Stimulated activated memory B cell treated with anti-CD40 and anti-IgM and Interleukin-4, amounts not matched to agents 10 μg/mL and 1 μg/mL and 100 μg/mL, for 72 hours (primary cell): ENCODE data around the gene C11orf65.

Experiments
- ATAC-seq: fragments of 150-1000 bp; cut with Tn5 transposase; 2 replicates; pipeline ENCODE4 v1.10.0; 2021
- H3K27ac Mint-ChIP-seq: one replicate; pipeline ENCODE4 v1.8.0; 2022; ENCODE audit warnings: mild to moderate bottlenecking, mixed read lengths
- H3K27me3 Mint-ChIP-seq: one replicate; pipeline ENCODE4 v1.8.0; 2022; ENCODE audit warnings: mixed read lengths
- H3K36me3 Mint-ChIP-seq: one replicate; pipeline ENCODE4 v1.8.0; 2022; ENCODE audit warnings: mixed read lengths
- H3K4me1 Mint-ChIP-seq: one replicate; pipeline ENCODE4 v1.8.0; 2022; ENCODE audit warnings: mixed read lengths
- H3K4me3 Mint-ChIP-seq: one replicate; pipeline ENCODE4 v1.8.0; 2022; ENCODE audit warnings: mild to moderate bottlenecking, moderate library complexity, mixed read lengths
- H3K9me3 Mint-ChIP-seq: one replicate; pipeline ENCODE4 v1.8.0; 2022; ENCODE audit warnings: mixed read lengths

Gene C11orf65, protein sequence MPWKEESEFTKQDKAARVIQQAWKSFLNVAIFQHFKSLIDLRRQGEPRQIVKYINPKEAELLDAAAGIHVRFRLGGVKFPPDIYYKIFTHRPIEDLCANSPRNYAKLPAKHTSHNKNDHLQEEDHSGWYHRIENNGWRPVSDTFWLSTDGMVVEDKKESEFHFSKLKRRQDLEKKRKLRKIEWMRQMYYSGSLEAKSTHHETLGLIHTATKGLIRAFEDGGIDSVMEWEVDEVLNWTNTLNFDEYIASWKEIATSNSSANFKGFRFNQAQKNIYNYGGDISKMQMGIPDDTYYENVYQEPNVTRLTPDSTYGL

DNA sequence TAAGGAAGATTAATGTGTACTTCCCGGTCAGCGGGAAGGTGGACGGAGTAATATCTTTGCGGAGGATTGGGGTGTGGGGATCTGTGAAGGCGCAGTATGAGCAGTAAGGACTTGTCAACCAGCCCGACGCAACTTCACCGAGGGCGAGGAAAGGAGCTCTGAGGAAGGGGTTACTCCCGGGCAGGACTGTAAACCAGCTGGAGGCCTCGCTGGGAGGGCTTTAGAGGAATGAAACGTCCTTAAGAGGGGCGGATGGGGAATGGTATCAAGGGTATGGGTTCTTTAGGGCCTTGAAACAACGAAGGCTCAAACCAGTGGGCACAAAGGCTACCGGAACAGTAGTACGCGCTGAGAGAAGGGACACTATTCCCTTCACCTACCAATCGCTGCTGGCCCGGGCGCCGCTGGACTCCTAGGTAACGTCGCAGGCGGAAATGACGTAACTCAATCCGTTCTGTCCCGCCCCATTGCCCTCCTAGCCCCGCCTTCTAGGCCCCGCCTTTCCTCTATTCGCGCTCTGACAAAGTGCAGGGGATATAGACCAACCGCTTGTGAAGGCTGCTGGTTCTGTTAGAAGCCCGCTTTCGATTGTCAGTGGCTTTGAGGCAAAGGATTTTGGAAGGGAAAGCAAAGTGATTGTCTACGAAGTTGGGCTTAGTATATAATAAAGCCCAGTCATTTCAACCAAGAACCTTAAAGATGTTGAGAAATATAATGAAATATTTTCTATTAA, at the start of gene C11orf65:
TSS of gene C11orf65 (minus strand) at position 439 of the 733 bp plus-strand sequence. CDS start 5,970 bp downstream, outside the sequence.
- peaks cover 6% of the 10 kb centered on the region for H3K4me1 Mint-ChIP-seq
- ATAC-seq = peak; percentile 100
- H3K27me3 Mint-ChIP-seq = no peaks in the 10 kb centered on the region
- peak within 1 kb of the TSS; percentile 98 for H3K4me3 Mint-ChIP-seq
- no peaks in the 10 kb centered on the region for H3K9me3 Mint-ChIP-seq
- peak within 1 kb of the TSS; percentile 97 for H3K27ac Mint-ChIP-seq
- peaks cover 5% of the 10 kb centered on the region for H3K36me3 Mint-ChIP-seq

DNA sequence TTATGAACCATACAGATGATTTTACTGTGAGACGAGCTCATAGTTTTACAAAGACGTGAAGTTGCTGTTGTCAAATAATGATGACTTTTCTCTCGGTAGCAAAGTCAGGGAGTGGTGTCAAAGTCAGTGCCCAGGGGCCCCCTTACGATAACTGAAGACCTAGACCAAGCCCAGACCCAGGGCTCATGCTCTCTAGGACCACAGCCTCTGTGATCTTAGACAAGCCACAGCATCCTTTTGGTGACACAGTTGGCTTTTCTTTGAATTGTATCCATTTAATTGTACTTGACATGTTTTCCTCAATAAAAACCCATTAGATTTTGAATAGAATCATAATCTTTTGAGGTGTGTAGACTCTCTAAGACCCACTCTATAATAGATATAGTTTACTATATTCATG, 48.8 kb upstream of the C11orf65 start:
- Mint-ChIP-seq H3K27ac (no peak overlapping the region), H3K9me3 (peaks cover 4% of the 10 kb centered on the region), H3K4me1 (no peaks in the 10 kb centered on the region), H3K4me3 (no peak overlapping the region), H3K36me3 (no peaks in the 10 kb centered on the region), H3K27me3 (peaks cover 15% of the 10 kb centered on the region)
- ATAC-seq = no peak

DNA sequence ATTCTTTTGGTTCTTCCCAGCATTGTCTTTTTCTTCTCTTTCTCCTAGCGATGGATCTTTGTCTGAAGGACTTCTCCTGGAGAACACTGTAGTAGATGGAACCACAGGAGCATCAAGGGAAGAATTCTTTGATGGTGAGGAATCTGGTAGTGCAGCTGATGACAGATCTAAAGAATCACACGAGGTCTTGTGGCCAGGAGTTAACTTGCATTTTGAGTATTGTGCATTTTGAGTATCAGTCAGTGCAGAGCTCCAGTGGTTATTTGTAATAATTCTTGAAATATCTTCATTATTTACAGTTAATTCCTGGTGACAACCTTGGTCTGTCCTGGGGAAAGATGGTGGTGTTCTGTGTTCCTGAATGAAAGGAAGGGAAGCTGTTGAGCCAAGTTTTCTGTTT, 45.4 kb upstream of the C11orf65 start:
- no peaks in the 10 kb centered on the region for H3K4me1 Mint-ChIP-seq
- no peaks in the 10 kb centered on the region for H3K9me3 Mint-ChIP-seq
- H3K27me3 Mint-ChIP-seq = peaks cover 9% of the 10 kb centered on the region
- H3K36me3 Mint-ChIP-seq = no peaks in the 10 kb centered on the region
- no peak overlapping the region for H3K27ac Mint-ChIP-seq
- no peak for ATAC-seq
- H3K4me3 Mint-ChIP-seq = no peak overlapping the region

DNA sequence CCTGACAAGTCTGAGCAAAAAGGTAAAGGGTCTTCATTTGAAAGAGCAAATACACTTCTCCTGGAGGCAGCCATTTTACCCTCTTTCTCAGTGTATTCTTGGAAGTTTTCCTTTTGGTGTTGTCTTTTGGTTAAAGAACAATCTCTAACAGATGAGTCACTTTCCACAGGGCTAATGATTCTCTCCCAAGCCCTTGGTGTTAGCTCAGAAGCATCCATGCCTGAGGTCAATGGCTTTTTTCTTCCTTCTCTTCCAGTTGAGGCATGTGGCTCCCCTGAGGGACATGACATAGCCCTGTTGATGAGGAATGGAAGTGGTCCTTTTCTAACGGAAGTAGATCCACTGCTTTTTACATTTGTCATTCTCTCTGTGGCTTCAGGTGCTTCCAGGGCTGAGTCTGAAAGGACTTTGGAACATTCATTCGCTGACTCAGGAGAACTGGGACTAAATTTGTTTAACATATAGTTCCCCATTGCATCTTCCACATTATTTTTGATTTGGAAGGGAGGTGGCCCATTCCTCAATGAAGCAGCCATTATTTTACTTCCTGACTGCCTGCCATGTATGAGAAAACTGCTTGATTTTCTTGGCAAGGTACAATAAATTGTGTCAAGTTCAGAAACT, 44.6 kb upstream of the C11orf65 start:
- ATAC-seq = no peak
- no peaks in the 10 kb centered on the region for H3K9me3 Mint-ChIP-seq
- H3K4me3 Mint-ChIP-seq = no peak overlapping the region
- H3K27ac Mint-ChIP-seq = no peak overlapping the region
- H3K4me1 Mint-ChIP-seq = no peaks in the 10 kb centered on the region
- no peaks in the 10 kb centered on the region for H3K36me3 Mint-ChIP-seq
- H3K27me3 Mint-ChIP-seq = peaks cover 9% of the 10 kb centered on the region

DNA sequence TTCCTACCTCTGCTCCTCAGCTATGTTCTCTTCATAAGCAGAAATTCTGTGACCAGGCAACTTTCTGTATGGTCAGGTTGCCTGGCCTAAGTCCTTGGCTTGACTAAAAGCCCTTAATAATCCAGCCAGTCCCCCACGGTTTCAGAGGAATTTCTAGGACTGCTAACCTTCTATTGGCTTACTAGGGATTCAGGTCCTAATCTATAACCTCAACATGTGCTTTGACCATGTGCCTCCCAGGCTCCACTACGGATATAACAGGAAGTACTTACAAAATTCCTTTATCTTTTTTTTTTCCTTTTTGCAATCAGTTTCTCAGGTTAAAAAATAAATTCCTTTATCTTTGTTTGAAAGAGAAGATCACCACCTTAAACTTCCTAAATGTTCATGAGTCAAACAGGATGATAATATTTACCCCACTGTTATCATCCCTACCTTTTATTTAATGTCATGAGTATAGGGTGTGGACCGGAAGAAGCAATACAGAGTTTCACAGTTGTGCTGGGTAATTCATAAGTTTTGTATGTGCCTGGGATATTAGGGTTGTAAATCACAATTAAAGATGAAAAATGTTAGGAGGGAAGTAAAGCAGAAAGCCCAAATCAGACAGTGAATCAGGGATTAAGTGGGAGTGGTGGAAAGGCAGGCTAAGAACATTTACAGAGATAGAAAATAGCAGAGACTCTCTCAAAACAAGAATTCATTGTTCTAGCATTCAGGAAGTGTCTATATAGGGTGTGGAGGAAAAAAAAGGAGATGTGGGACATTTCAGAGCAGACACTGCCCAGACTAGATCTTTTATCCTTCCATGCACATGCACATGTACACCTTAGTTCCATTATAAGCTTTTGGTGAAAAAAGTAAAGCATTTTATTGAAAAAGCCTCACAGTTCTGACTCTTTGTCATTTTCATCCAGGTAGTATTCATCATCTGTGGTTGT, 41.6 kb upstream of the C11orf65 start:
- ATAC-seq = no peak
- no peak overlapping the region for H3K27ac Mint-ChIP-seq
- no peaks in the 10 kb centered on the region for H3K9me3 Mint-ChIP-seq
- no peaks in the 10 kb centered on the region for H3K36me3 Mint-ChIP-seq
- peaks cover 2% of the 10 kb centered on the region for H3K27me3 Mint-ChIP-seq
- no peak overlapping the region for H3K4me3 Mint-ChIP-seq
- H3K4me1 Mint-ChIP-seq = no peaks in the 10 kb centered on the region

DNA sequence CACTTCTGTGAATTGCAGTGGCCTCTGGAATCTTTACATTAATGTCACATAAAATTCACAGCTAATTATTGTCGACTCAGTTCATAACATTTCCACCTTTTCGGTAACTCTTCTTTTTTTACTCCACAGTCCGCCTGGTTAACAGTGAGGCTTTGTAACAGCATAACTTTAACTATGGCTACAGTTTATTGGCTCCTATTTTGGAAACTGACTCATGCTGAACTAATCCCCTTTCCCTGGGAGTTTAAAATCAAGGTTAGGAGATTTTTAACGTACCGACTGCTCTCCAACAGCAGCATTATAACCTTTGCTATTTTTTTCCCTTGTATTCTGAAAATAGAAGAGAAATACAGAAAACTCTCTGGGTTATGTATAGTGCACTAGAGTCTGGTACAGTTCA, 34.1 kb upstream of the C11orf65 start:
- H3K9me3 Mint-ChIP-seq = no peaks in the 10 kb centered on the region
- H3K27ac Mint-ChIP-seq = no peak overlapping the region
- no peaks in the 10 kb centered on the region for H3K27me3 Mint-ChIP-seq
- H3K4me1 Mint-ChIP-seq = peaks cover 11% of the 10 kb centered on the region
- no peaks in the 10 kb centered on the region for H3K36me3 Mint-ChIP-seq
- ATAC-seq = no peak
- H3K4me3 Mint-ChIP-seq = no peak overlapping the region

DNA sequence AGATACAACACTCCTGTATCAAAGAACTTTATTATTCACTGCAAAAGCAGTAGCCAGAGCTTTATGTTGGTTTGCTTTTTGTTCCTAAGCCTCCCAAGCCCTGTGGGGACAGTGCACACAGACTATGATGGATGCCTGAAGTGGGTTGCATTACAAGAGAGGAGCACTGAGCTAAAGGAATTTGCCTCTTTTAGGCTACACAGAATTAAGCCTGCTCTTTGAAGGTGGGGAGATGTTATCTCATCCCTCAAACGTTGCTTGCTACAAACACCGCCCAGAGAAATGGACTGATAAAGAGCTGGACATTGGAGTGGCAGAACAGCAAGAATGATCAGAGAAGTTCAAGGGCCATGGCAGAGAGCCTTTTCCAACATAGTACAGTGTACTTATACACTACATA, 33.4 kb upstream of the C11orf65 start:
- no peak overlapping the region for H3K27ac Mint-ChIP-seq
- H3K9me3 Mint-ChIP-seq = no peaks in the 10 kb centered on the region
- peaks cover 11% of the 10 kb centered on the region for H3K4me1 Mint-ChIP-seq
- no peaks in the 10 kb centered on the region for H3K36me3 Mint-ChIP-seq
- no peak overlapping the region for H3K4me3 Mint-ChIP-seq
- ATAC-seq = no peak
- H3K27me3 Mint-ChIP-seq = no peaks in the 10 kb centered on the region

DNA sequence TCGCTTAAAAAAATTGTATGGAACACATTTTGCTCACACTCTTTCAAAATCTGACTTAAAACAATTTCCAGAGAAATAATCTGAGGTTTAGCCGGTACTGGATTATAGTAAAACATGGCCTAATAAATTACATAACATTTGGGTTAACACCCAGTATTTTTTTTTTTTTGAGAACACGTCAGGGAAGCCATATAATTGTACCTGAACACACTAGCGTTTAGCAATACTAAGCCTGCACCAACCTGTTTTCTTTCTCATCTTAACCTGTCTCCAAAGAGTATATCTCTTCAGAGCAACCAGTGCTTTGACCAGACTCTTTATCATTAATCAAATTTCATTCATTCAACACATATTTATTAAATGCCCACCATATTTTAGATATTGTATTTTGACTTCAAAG, 32.8 kb upstream of the C11orf65 start:
- no peak overlapping the region for H3K4me3 Mint-ChIP-seq
- H3K27me3 Mint-ChIP-seq = no peaks in the 10 kb centered on the region
- ATAC-seq = no peak
- H3K27ac Mint-ChIP-seq = no peak overlapping the region
- no peaks in the 10 kb centered on the region for H3K36me3 Mint-ChIP-seq
- H3K4me1 Mint-ChIP-seq = peaks cover 11% of the 10 kb centered on the region
- H3K9me3 Mint-ChIP-seq = no peaks in the 10 kb centered on the region

DNA sequence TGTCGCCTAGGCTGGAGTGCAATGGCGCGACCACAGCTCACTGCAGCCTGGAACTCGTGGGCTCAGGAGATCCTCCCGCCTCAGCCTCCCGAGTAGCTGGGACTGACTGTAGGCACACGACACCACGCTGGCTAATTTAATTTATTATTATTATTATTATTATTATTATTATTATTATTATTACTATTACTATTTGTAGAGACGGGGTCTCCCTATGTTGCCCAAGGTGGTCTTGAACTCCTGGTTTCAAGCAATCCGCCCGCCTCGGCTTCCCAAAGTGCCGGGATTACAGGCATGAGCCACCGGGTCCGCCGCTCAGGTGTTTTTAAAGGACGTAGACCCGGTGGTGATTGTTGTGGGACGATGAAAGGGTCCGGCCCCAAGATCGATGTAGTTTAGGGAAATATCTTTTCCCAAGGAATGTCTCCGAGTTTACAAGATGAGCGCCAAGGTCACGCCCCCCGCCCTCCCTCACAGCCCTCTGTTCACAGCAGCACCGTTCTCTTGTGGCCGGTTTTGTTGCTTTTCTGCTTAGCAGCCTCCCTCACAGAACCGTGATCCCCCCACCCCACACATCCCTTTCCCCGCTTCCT, 31.6 kb upstream of the C11orf65 start:
- Mint-ChIP-seq H3K4me3 (peak overlapping the region; percentile 89), H3K36me3 (no peaks in the 10 kb centered on the region), H3K27me3 (no peaks in the 10 kb centered on the region), H3K9me3 (no peaks in the 10 kb centered on the region), H3K4me1 (peaks cover 11% of the 10 kb centered on the region), H3K27ac (peak overlapping the region; percentile 88)
- ATAC-seq = no peak

DNA sequence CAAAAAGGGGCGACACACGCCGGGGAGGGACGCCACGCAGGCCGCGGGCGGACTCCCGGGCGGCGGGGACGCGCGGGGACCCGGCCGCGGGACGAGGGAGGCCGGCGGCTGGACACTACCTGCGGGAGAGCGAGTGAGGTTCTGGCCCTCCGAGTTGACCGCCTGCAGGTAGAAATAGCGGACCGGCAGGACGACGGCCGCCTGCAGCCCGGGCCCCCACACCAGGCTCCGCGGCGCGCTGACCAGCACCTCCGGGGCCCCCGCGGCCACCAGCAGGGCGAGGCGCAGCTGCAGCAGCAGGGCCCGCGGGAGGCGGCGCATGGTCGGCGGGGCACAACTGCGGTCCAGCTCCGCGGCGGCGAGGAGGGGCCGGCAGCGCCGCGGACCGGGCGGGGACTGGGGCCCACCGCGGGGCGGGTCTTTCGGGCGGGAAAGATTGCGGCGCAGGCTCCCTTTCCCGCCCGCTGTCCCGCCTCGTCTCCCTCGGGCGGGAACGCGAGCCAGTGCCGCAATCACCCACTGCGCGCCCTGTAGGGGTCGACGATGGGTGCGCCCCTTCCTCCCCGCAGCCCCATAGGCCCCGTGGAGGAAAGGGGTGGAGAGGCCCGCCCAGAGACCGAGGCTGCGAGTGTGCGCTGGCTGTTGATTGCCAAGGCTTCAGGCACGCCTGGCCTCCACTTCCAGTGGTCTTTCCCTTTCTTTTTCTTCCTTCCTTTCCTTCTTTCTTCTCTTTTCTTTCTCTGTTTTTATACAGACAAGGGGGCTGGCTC, 30.9 kb upstream of the C11orf65 start, which contains the start of gene POGLUT3:
TSS of gene POGLUT3 (minus strand) at position 339 of the 770 bp plus-strand sequence. CDS start at position 321, 18 bp downstream.
- Mint-ChIP-seq H3K4me3 (peak within 1 kb of the TSS; percentile 98), H3K36me3 (no peaks in the 10 kb centered on the region), H3K27me3 (no peaks in the 10 kb centered on the region), H3K27ac (peak within 1 kb of the TSS; percentile 88), H3K9me3 (no peaks in the 10 kb centered on the region), H3K4me1 (peaks cover 11% of the 10 kb centered on the region)
- peak; percentile 69 for ATAC-seq

DNA sequence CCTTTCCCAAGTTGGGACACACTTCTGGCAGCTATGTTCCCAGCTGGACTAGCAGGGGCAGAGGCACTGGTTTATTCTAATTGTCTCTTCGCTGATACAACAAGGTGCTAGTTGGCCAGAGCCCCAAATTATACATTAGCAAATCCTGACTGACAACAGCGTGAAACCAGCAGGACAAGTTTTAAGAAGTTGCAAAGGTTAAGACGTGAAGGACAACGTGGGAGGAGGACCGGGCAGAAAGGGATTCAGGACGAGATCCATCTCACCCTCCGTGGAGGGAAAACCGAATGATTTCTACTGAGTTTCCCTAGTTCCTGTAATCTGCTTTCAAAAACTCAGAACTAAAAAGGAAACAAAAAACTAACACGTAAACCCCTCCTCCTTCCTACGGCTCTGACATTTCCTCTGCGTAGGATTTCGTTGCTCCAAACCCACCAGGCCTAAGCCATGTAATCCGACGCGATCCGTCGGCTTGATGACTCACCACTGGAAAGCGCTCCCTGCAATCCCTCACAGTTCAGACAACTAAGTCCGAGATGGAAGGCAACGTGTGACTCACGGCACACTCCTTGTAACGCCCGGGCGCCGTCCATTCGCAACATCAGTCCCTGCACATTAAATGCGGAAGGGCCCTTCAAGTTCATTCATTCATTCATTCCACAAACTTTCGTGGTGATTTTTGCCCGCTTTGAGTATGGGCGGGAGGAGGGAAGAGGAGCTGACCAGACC, 30.2 kb upstream of the C11orf65 start:
- H3K9me3 Mint-ChIP-seq = no peaks in the 10 kb centered on the region
- H3K4me3 Mint-ChIP-seq = peak overlapping the region; percentile 98
- H3K27ac Mint-ChIP-seq = peak overlapping the region; percentile 88
- H3K4me1 Mint-ChIP-seq = peaks cover 11% of the 10 kb centered on the region
- peak; percentile 68 for ATAC-seq
- H3K36me3 Mint-ChIP-seq = no peaks in the 10 kb centered on the region
- no peaks in the 10 kb centered on the region for H3K27me3 Mint-ChIP-seq

DNA sequence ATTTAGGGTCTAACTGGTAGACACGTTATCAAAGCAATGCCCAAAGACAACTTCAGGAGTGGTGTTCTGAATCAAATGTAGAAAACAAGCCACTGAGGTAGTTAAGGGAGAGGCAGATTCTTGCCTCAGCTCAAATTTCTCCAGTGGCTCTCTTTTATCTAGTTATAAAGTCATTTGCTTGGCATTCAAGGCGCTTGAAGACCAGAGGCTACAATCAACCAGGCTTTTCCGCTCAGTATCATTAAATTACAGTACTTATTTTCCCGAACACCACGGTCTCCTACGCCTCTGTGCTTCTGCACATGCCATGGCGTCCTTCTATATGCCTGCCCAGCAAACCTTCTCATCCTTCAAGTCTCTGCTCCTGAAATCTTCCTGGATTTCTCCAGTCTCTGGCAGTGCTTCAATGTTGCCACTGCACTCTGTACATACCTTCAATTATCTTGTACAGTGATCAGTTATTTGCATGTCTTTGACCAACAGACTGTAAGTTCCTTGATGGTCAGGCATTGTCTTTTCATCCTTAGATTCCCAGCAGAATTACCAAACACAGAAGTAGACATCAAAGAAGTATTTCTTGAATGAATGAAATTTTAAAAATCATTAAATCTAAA, 29.4 kb upstream of the C11orf65 start:
- peak overlapping the region; percentile 88 for H3K27ac Mint-ChIP-seq
- H3K36me3 Mint-ChIP-seq = no peaks in the 10 kb centered on the region
- no peaks in the 10 kb centered on the region for H3K27me3 Mint-ChIP-seq
- no peaks in the 10 kb centered on the region for H3K9me3 Mint-ChIP-seq
- H3K4me3 Mint-ChIP-seq = no peak overlapping the region
- peaks cover 11% of the 10 kb centered on the region for H3K4me1 Mint-ChIP-seq
- no peak for ATAC-seq

DNA sequence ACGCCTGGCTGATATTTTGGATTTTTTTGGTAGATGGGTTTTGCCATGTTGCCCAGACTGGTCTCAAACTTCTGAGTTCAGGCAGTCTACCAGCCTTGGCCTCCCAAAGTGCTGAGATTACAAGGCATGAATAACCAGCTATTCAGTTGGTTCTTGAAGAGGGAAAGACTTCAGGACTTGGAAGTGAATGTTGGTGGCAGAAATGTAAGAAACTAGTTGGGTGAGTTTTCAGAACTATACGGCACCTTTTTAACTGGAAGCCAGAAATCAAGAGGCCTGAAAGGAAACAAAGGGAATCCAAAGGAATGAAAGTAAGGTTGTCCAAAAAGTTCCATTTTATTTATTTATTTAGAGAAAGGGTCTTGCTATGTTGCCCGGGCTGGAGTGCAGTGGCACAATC, 28.0 kb upstream of the C11orf65 start:
- Mint-ChIP-seq H3K4me1 (peaks cover 11% of the 10 kb centered on the region), H3K36me3 (no peaks in the 10 kb centered on the region), H3K27me3 (no peaks in the 10 kb centered on the region), H3K9me3 (no peaks in the 10 kb centered on the region), H3K27ac (no peak overlapping the region), H3K4me3 (no peak overlapping the region)
- ATAC-seq = no peak
